ENCODE measurements around the gene DOK3. TPM values are rescaled to one million over a fixed set of nuclear protein-coding genes. Genes with fewer than 3 reads are reported as not detected.
A peak's percentile ranks its signal among the peaks of the same experiment; 100 is the strongest.

Gene DOK3
- total and polyA plus RNA-seq, 2 of the 13 experiments (the other 11 are each of a cell fraction or from before 2014, with no cell fraction given): 1.4 to 1.5 TPM

DNA sequence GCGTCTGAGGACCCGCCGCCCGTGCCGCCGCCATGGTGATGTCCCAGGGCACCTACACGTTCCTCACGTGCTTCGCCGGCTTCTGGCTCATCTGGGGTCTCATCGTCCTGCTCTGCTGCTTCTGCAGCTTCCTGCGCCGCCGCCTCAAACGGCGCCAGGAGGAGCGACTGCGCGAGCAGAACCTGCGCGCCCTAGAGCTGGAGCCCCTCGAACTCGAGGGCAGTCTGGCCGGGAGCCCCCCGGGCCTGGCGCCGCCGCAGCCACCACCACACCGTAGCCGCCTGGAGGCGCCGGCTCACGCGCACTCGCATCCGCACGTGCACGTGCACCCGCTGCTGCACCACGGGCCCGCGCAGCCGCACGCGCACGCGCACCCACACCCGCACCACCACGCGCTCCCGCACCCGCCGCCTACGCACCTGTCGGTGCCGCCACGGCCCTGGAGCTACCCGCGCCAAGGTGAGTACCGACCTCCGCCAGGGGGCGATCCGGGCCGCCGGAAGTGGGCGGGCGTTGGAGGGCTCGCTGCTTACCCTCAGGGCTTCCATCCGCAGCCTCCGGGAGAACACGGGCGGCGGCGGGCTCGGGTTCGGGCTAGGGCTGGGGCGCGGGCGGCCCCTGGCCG is 54.5 kb downstream of the DOK3 start (continued):
- TF ChIP-seq ZFP36L2 (CRISPR knock-in tag; IDR thresholded peaks at IDR 0.05) (no peak), ZNF432 (CRISPR knock-in tag; IDR thresholded peaks at IDR 0.05; ENCODE audit: borderline replicate concordance) (no peak), SRF (IDR thresholded peaks at IDR 0.05; ENCODE audit: low read depth, low read length) (no peak), ZNF841 (CRISPR knock-in tag; IDR thresholded peaks at IDR 0.05; ENCODE audit: borderline replicate concordance) (no peak), PITX1 (CRISPR knock-in tag; IDR thresholded peaks at IDR 0.05) (no peak), SMAD9 (CRISPR knock-in tag; IDR thresholded peaks at IDR 0.05) (no peak), ZEB1 (IDR thresholded peaks at IDR 0.05; ENCODE audit: insufficient replicate concordance, low read depth) (no peak), RARG (CRISPR knock-in tag; IDR thresholded peaks at IDR 0.05; ENCODE audit: low read depth) (no peak; the same call in 1 of the 2 replicates), PRMT3 (CRISPR knock-in tag; IDR thresholded peaks at IDR 0.05; ENCODE audit: borderline replicate concordance, low read depth) (peak; percentile 88), YEATS2 (CRISPR knock-in tag; IDR thresholded peaks at IDR 0.05; ENCODE audit: borderline replicate concordance) (peak; percentile 55; the same call in 1 of the 2 replicates), PAF1 (CRISPR knock-in tag; IDR thresholded peaks at IDR 0.05) (no peak), SALL1 (CRISPR knock-in tag; IDR thresholded peaks at IDR 0.05) (peak; percentile 54), KLF16 (CRISPR knock-in tag; IDR thresholded peaks at IDR 0.05) (no peak), POLR2G (IDR thresholded peaks at IDR 0.05; ENCODE audit: low read depth, low read length) (peak; percentile 80), SUZ12 (IDR thresholded peaks at IDR 0.05; ENCODE audit: low read depth, low read length) (no peak), ZNF792 (CRISPR knock-in tag; IDR thresholded peaks at IDR 0.05) (no peak), ZNF558 (CRISPR knock-in tag; IDR thresholded peaks at IDR 0.05; ENCODE audit: borderline replicate concordance) (no peak), ZNF761 (CRISPR knock-in tag; conservative IDR thresholded peaks at IDR 0.05) (no peak), ZNF629 (CRISPR knock-in tag; conservative IDR thresholded peaks at IDR 0.05) (no peak), SPEN (CRISPR knock-in tag; IDR thresholded peaks at IDR 0.05; ENCODE audit: low read depth) (peak; percentile 65; the same call in 1 of the 2 replicates)
- TF ChIP-seq, protein P1, sequence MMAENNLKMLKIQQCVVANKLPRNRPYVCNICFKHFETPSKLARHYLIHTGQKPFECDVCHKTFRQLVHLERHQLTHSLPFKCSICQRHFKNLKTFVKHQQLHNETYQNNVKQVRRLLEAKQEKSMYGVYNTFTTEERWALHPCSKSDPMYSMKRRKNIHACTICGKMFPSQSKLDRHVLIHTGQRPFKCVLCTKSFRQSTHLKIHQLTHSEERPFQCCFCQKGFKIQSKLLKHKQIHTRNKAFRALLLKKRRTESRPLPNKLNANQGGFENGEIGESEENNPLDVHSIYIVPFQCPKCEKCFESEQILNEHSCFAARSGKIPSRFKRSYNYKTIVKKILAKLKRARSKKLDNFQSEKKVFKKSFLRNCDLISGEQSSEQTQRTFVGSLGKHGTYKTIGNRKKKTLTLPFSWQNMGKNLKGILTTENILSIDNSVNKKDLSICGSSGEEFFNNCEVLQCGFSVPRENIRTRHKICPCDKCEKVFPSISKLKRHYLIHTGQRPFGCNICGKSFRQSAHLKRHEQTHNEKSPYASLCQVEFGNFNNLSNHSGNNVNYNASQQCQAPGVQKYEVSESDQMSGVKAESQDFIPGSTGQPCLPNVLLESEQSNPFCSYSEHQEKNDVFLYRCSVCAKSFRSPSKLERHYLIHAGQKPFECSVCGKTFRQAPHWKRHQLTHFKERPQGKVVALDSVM (CRISPR knock-in tag; IDR thresholded peaks at IDR 0.05): peak; percentile 81
- TF ChIP-seq, protein P2, sequence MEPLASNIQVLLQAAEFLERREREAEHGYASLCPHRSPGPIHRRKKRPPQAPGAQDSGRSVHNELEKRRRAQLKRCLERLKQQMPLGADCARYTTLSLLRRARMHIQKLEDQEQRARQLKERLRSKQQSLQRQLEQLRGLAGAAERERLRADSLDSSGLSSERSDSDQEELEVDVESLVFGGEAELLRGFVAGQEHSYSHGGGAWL (CRISPR knock-in tag; IDR thresholded peaks at IDR 0.05): no peak; the same call in 1 of the 2 replicates
- TF ChIP-seq, protein P3, sequence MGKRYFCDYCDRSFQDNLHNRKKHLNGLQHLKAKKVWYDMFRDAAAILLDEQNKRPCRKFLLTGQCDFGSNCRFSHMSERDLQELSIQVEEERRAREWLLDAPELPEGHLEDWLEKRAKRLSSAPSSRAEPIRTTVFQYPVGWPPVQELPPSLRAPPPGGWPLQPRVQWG (CRISPR knock-in tag; IDR thresholded peaks at IDR 0.05; ENCODE audit: borderline replicate concordance, low read depth): no peak
- TF ChIP-seq, protein P4, sequence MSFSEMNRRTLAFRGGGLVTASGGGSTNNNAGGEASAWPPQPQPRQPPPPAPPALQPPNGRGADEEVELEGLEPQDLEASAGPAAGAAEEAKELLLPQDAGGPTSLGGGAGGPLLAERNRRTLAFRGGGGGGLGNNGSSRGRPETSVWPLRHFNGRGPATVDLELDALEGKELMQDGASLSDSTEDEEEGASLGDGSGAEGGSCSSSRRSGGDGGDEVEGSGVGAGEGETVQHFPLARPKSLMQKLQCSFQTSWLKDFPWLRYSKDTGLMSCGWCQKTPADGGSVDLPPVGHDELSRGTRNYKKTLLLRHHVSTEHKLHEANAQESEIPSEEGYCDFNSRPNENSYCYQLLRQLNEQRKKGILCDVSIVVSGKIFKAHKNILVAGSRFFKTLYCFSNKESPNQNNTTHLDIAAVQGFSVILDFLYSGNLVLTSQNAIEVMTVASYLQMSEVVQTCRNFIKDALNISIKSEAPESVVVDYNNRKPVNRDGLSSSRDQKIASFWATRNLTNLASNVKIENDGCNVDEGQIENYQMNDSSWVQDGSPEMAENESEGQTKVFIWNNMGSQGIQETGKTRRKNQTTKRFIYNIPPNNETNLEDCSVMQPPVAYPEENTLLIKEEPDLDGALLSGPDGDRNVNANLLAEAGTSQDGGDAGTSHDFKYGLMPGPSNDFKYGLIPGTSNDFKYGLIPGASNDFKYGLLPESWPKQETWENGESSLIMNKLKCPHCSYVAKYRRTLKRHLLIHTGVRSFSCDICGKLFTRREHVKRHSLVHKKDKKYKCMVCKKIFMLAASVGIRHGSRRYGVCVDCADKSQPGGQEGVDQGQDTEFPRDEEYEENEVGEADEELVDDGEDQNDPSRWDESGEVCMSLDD (CRISPR knock-in tag; IDR thresholded peaks at IDR 0.05; ENCODE audit: borderline replicate concordance): 0 out of 2 replicates have a peak, but pooled peaks have one; percentile 5
- TF ChIP-seq, protein P5, sequence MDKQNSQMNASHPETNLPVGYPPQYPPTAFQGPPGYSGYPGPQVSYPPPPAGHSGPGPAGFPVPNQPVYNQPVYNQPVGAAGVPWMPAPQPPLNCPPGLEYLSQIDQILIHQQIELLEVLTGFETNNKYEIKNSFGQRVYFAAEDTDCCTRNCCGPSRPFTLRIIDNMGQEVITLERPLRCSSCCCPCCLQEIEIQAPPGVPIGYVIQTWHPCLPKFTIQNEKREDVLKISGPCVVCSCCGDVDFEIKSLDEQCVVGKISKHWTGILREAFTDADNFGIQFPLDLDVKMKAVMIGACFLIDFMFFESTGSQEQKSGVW (CRISPR knock-in tag; IDR thresholded peaks at IDR 0.05; ENCODE audit: borderline replicate concordance): no peak
